Measurements from ENCODE around the gene GOLGA8R. TPM values are rescaled to one million over a fixed set of nuclear protein-coding genes. Genes with fewer than 3 reads are reported as not detected.
"Not testable (repeated sequence)": the region's sequence is repeated elsewhere in the genome, so short reads cannot be mapped to it uniquely, and the experiment has no call there.

The GOLGA8R gene
- total and polyA plus RNA-seq, 4 experiments from 2014 or later: 0.06 to 4.6 (median 4.2) TPM; not detected in 1

- DNase-seq: peak; percentile 29 to 49 (median 41)
- CTCF ChIA-PET (ENCODE audit: partially characterized antibody); H3K4me1 Mint-ChIP-seq; H3K27me3 Mint-ChIP-seq; H3K27ac ChIP-seq (ENCODE audit: low read depth, low read length); H3K9me3 Mint-ChIP-seq; H3K36me3 Mint-ChIP-seq; H3K4me3 Mint-ChIP-seq; H3K9me3 ChIP-seq (ENCODE audit: control insufficient read depth in 1 of 2, low read length in 2 of 2); H3K27me3 ChIP-seq (ENCODE audit: insufficient read depth, low read length); H3K4me3 ChIP-seq (ENCODE audit: low read length in 2 of 2); intact Hi-C loops (cut with micrococcal nuclease); H3K36me3 ChIP-seq (ENCODE audit: insufficient read depth, low read length); H3K4me1 ChIP-seq (ENCODE audit: insufficient read depth, low read length); POLR2A ChIA-PET (ENCODE audit: partially characterized antibody); H3K27ac Mint-ChIP-seq: not testable (repeated sequence)
Observed at GRCh38 chr15:30398988-30399387, 15.1 kb downstream of the GOLGA8R start.

DNA sequence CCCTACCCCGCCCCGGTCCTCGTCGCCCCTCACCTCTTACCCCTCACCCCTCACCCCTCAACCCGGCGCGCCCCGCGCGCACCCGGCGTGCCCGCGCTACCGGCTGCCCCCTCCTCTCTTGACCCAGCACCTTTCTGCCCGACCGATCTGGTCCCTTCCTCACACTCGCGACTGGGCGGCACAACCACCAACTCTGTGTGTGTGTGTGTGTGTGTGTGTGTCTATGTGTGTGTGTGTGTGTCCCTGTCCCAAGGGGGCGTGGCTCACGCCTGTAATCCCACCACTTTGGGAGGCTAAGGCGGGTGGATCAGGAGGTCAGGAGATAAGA lies 20.4 kb downstream of the GOLGA8R start:
- H3K4me1 ChIP-seq (ENCODE audit: insufficient read depth, low read length); H3K27me3 Mint-ChIP-seq; H3K27me3 ChIP-seq (ENCODE audit: insufficient read depth, low read length); H3K9me3 ChIP-seq (ENCODE audit: control insufficient read depth in 1 of 2, low read length in 2 of 2); H3K9me3 Mint-ChIP-seq; DNase-seq; H3K4me1 Mint-ChIP-seq; CTCF ChIA-PET (ENCODE audit: partially characterized antibody); intact Hi-C loops (cut with micrococcal nuclease); H3K36me3 ChIP-seq (ENCODE audit: insufficient read depth, low read length); POLR2A ChIA-PET (ENCODE audit: partially characterized antibody); H3K27ac Mint-ChIP-seq; H3K4me3 ChIP-seq (ENCODE audit: low read length in 2 of 2); H3K36me3 Mint-ChIP-seq; H3K27ac ChIP-seq (ENCODE audit: low read depth, low read length): not testable (repeated sequence)
- H3K4me3 Mint-ChIP-seq: peak overlapping the region in 1 of 8 donors; percentile 26

DNA sequence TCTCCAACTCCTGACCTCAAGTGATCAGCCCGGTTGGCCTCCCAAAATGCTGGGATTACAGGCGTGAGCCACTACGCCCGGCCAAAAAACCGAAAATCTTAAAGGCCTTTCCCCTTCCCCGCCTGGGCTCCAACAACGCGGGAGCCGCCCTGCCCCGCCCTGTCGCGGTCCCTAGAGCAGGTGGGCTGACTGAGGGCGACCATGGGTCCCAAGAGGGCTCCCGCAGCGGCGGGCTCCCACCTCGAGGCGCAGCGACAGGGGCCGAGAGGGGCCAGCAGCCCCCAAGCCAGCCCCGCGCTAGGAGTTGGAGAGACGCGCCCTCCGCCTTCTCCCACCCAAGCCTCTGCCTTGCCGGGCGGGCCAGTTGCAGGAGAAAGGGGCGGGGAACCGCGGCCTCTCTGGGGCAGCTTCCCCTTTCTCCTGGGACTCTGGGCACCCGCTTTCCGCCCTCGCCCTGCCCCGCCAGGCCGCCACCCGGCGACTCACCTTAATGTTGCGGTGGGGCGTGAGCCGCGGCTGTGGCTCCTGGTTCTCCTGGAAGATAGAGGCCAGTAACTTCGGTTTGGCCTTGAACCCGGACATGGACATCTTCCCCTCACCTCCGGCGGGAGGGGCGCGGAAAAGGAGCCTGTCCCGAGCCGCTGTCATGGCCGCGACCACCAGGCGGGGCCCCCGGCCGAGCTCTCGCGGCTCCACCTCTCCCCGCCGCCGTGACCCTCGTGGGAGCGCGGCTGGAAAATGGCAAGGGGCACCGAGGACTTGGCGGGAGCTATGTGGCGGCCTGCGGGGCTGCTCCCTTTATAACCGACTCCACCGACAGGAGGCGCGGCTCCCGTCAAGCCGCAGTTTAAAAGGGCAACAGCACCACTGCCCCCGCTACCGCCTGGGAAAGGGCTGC lies 21.0 kb downstream of the GOLGA8R start, which contains the start of gene CHRFAM7A:
TSS of gene CHRFAM7A (minus strand) at position 775 of the 898 bp plus-strand sequence. CDS start 10,189 bp downstream, outside the sequence.
- H3K9me3 Mint-ChIP-seq, H3K36me3 Mint-ChIP-seq, H3K4me1 Mint-ChIP-seq: not testable (repeated sequence)

GRCh38 chr15:30386318-30386887 lies 27.7 kb downstream of the GOLGA8R start:
- H3K9me3 ChIP-seq (ENCODE audit: control insufficient read depth in 1 of 2, low read length in 2 of 2); H3K27ac ChIP-seq (ENCODE audit: low read depth, low read length); H3K36me3 ChIP-seq (ENCODE audit: insufficient read depth, low read length); H3K27ac Mint-ChIP-seq; H3K4me1 ChIP-seq (ENCODE audit: insufficient read depth, low read length); intact Hi-C loops (cut with micrococcal nuclease); H3K36me3 Mint-ChIP-seq; H3K27me3 Mint-ChIP-seq; H3K27me3 ChIP-seq (ENCODE audit: insufficient read depth, low read length); H3K9me3 Mint-ChIP-seq; DNase-seq; H3K4me3 Mint-ChIP-seq; POLR2A ChIA-PET (ENCODE audit: partially characterized antibody); H3K4me1 Mint-ChIP-seq; CTCF ChIA-PET (ENCODE audit: partially characterized antibody); H3K4me3 ChIP-seq (ENCODE audit: low read length in 2 of 2): not testable (repeated sequence)

More for the DNA sequence above, 21.0 kb downstream of the GOLGA8R start, which contains the start of gene CHRFAM7A:
- H3K27ac Mint-ChIP-seq; H3K4me1 ChIP-seq (ENCODE audit: insufficient read depth, low read length); H3K27ac ChIP-seq (ENCODE audit: low read depth, low read length); H3K27me3 Mint-ChIP-seq; H3K27me3 ChIP-seq (ENCODE audit: insufficient read depth, low read length); intact Hi-C loops (cut with micrococcal nuclease); POLR2A ChIA-PET (ENCODE audit: partially characterized antibody); DNase-seq; CTCF ChIA-PET (ENCODE audit: partially characterized antibody); H3K4me3 ChIP-seq (ENCODE audit: low read length in 2 of 2); H3K9me3 ChIP-seq (ENCODE audit: control insufficient read depth in 1 of 2, low read length in 2 of 2); H3K36me3 ChIP-seq (ENCODE audit: insufficient read depth, low read length): not testable (repeated sequence)
- H3K4me3 Mint-ChIP-seq: peak within 1 kb of the TSS in 1 of 8 donors; percentile 26

GRCh38 chr15:30377082-30377413 lies 37.0 kb downstream of the GOLGA8R start:
- H3K36me3 ChIP-seq (ENCODE audit: insufficient read depth, low read length); H3K4me3 Mint-ChIP-seq; H3K27ac Mint-ChIP-seq; CTCF ChIA-PET (ENCODE audit: partially characterized antibody); H3K27ac ChIP-seq (ENCODE audit: low read depth, low read length); H3K4me1 Mint-ChIP-seq; POLR2A ChIA-PET (ENCODE audit: partially characterized antibody); H3K27me3 ChIP-seq (ENCODE audit: insufficient read depth, low read length); DNase-seq; H3K27me3 Mint-ChIP-seq; H3K9me3 ChIP-seq (ENCODE audit: control insufficient read depth in 1 of 2, low read length in 2 of 2); H3K4me3 ChIP-seq (ENCODE audit: low read length in 2 of 2); H3K4me1 ChIP-seq (ENCODE audit: insufficient read depth, low read length); H3K9me3 Mint-ChIP-seq; H3K36me3 Mint-ChIP-seq; intact Hi-C loops (cut with micrococcal nuclease): not testable (repeated sequence)

- H3K36me3 Mint-ChIP-seq; H3K27ac Mint-ChIP-seq; CTCF ChIA-PET (ENCODE audit: partially characterized antibody); intact Hi-C loops (cut with micrococcal nuclease); H3K27me3 Mint-ChIP-seq; H3K9me3 ChIP-seq (ENCODE audit: control insufficient read depth in 1 of 2, low read length in 2 of 2); POLR2A ChIA-PET (ENCODE audit: partially characterized antibody); H3K4me3 Mint-ChIP-seq; H3K36me3 ChIP-seq (ENCODE audit: insufficient read depth, low read length); H3K9me3 Mint-ChIP-seq; H3K4me1 Mint-ChIP-seq; H3K4me1 ChIP-seq (ENCODE audit: insufficient read depth, low read length); H3K4me3 ChIP-seq (ENCODE audit: low read length in 2 of 2); H3K27ac ChIP-seq (ENCODE audit: low read depth, low read length); H3K27me3 ChIP-seq (ENCODE audit: insufficient read depth, low read length); DNase-seq: not testable (repeated sequence)
Observed at GRCh38 chr15:30376375-30377081, 37.5 kb downstream of the GOLGA8R start.

DNA sequence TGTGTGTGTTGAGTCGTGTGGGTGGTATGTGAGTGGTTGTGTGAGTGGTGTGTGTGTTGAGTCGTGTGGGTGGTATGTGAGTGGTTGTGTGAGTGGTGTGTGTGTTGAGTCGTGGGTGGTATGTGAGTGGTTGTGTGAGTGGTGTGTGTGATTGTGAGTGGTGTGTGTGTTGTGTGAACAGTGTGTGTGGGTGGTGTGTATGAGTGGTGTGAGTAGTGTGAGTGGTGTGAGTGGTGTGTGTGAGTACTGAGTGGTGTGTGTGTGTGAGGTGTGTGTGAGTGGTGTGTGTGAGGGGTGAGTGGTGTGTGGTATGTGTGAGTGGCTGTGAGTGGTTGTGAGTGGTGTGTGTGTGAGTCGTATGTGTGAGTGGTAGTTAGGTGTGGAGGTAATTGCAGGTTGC lies 38.2 kb downstream of the GOLGA8R start:
- H3K4me1 ChIP-seq (ENCODE audit: insufficient read depth, low read length); H3K4me3 Mint-ChIP-seq; H3K4me1 Mint-ChIP-seq; H3K9me3 ChIP-seq (ENCODE audit: control insufficient read depth in 1 of 2, low read length in 2 of 2); DNase-seq; CTCF ChIA-PET (ENCODE audit: partially characterized antibody); H3K9me3 Mint-ChIP-seq; intact Hi-C loops (cut with micrococcal nuclease); POLR2A ChIA-PET (ENCODE audit: partially characterized antibody); H3K27ac ChIP-seq (ENCODE audit: low read depth, low read length); H3K36me3 Mint-ChIP-seq; H3K27me3 Mint-ChIP-seq; H3K4me3 ChIP-seq (ENCODE audit: low read length in 2 of 2); H3K27me3 ChIP-seq (ENCODE audit: insufficient read depth, low read length); H3K36me3 ChIP-seq (ENCODE audit: insufficient read depth, low read length): not testable (repeated sequence)
- H3K27ac Mint-ChIP-seq: peak overlapping the region in 1 of 7 donors; percentile 19
